Measurements from ENCODE around the gene FRMD5.

The FRMD5 gene

GRCh38 chr15:44159492-44159891, 35.6 kb downstream of the FRMD5 start:
- DNase-seq, result no peak

- DNase-seq, result no peak
Measured at GRCh38 chr15:44158111-44158510, 37.0 kb downstream of the FRMD5 start.

GRCh38 chr15:44157679-44158078, 37.4 kb downstream of the FRMD5 start:
- no peak for DNase-seq

- DNase-seq, result no peak
Measured at GRCh38 chr15:44153352-44153751, 41.7 kb downstream of the FRMD5 start.

- no peak for DNase-seq
Measured at GRCh38 chr15:44149224-44149623, 45.8 kb downstream of the FRMD5 start.

- DNase-seq, result no peak
Measured at GRCh38 chr15:44148580-44148979, 46.5 kb downstream of the FRMD5 start.

- no peak for DNase-seq
Measured at GRCh38 chr15:44147636-44148035, 47.4 kb downstream of the FRMD5 start.

- DNase-seq, result no peak
Measured at GRCh38 chr15:44145495-44145894, 49.6 kb downstream of the FRMD5 start.

GRCh38 chr15:44144992-44145391, 50.1 kb downstream of the FRMD5 start:
- no peak for DNase-seq

- peak; percentile 40 for DNase-seq
Measured at GRCh38 chr15:44144184-44144583, 50.9 kb downstream of the FRMD5 start.

GRCh38 chr15:44137750-44138149, 57.3 kb downstream of the FRMD5 start:
- DNase-seq, result no peak

- DNase-seq, result no peak
Measured at GRCh38 chr15:44136991-44137477, 58.0 kb downstream of the FRMD5 start.

- no peak for DNase-seq
Measured at GRCh38 chr15:44132057-44132456, 63.0 kb downstream of the FRMD5 start.

- DNase-seq, result no peak
Measured at GRCh38 chr15:44130778-44131177, 64.3 kb downstream of the FRMD5 start.

GRCh38 chr15:44129911-44130310, 65.2 kb downstream of the FRMD5 start:
- DNase-seq, result no peak

- DNase-seq, result no peak
Measured at GRCh38 chr15:44128443-44128842, 66.6 kb downstream of the FRMD5 start.

- DNase-seq, result no peak
Measured at GRCh38 chr15:44125879-44126278, 69.2 kb downstream of the FRMD5 start.

GRCh38 chr15:44102675-44103254, 92.3 kb downstream of the FRMD5 start:
- DNase-seq, result no peak

- no peak for DNase-seq
Measured at GRCh38 chr15:44101944-44102343, 93.1 kb downstream of the FRMD5 start.

GRCh38 chr15:44101286-44101685, 93.8 kb downstream of the FRMD5 start:
- DNase-seq, result no peak

- no peak for DNase-seq
Measured at GRCh38 chr15:44099671-44100070, 95.4 kb downstream of the FRMD5 start.

- DNase-seq, result no peak
Measured at GRCh38 chr15:44097552-44097951, 97.5 kb downstream of the FRMD5 start.

GRCh38 chr15:44096596-44096995, 98.5 kb downstream of the FRMD5 start:
- no peak for DNase-seq

GRCh38 chr15:44094781-44095180, 100.3 kb downstream of the FRMD5 start:
- no peak for DNase-seq

- DNase-seq, result no peak
Measured at GRCh38 chr15:44093836-44094235, 101.2 kb downstream of the FRMD5 start.

Measured in hematopoietic multipotent progenitor cell treated with erythropoietin and hydrocortisone succinate and interleukin-3 and kit ligand, for 8 days (in vitro differentiated cells).